Uterus (tissue), 4 donors: Measurements from ENCODE around the gene SLC38A11. TPM values are rescaled to one million over a fixed set of nuclear protein-coding genes. Genes with fewer than 3 reads are reported as not detected.
A peak's percentile ranks its signal among the peaks of the same experiment; 100 is the strongest.

Experiments used
- DNase-seq, 2 donors: peaks; one replicate each; pipeline ENCODE4 v3.0.0-alpha.2; 2019 to 2020
- H3K27ac ChIP-seq, 2 donors: fragments of 200-600 bp; sonication (generic); 1 replicate in 1 of 2; 2 replicates in 1 of 2; pipeline ENCODE4 v1.5.1; 2016 to 2018
- H3K27me3 ChIP-seq, 2 donors: fragments of 200-600 bp; sonication (generic); one replicate each; pipeline ENCODE4 v1.5.1; 2018 to 2019; ENCODE audit warnings: control low read depth in 1 of 2
- H3K36me3 ChIP-seq, 2 donors: fragments of 200-600 bp; sonication (generic); one replicate each; pipeline ENCODE4 v1.5.1; 2019; ENCODE audit warnings: control low read depth in 1 of 2
- H3K4me1 ChIP-seq, 2 donors: fragments of 200-600 bp; sonication (generic); one replicate each; pipeline ENCODE4 v1.5.1; 2018 to 2019; ENCODE audit warnings: control low read depth in 1 of 2
- H3K4me3 ChIP-seq, 2 donors: fragments of 200-600 bp; sonication (generic); 1 replicate in 1 of 2; 2 replicates in 1 of 2; pipeline ENCODE4 v1.5.1; 2018 to 2019; ENCODE audit warnings: mild to moderate bottlenecking in 1 of 2
- H3K9me3 ChIP-seq, 2 donors: fragments of 200-600 bp; sonication (generic); one replicate each; pipeline ENCODE4 v1.5.1; 2019; ENCODE audit warnings: control low read depth in 1 of 2
- CTCF ChIP-seq, 4 experiments: fragments of 200-600 bp in 2 of 4; fragments of 450-650 bp in 2 of 4; sonication (generic) in 2 of 4; IDR thresholded peaks; one replicate each; pipeline ENCODE4 v1.5.1; 2016 to 2019; ENCODE audit warnings: antibody characterized with exemption in 4 of 4, mild to moderate bottlenecking in 2 of 4, moderate library complexity in 1 of 4
- POLR2A ChIP-seq, 2 donors: fragments of 450-650 bp; IDR thresholded peaks; one replicate each; pipeline ENCODE4 v1.6.1; 2016; ENCODE audit warnings: antibody characterized with exemption in 2 of 2, mild to moderate bottlenecking in 1 of 2, moderate library complexity in 1 of 2
- intact Hi-C: fragments of 100-400 bp; cut with DNase I; formaldehyde crosslinking; loops from one replicate; pipeline ENCODE4 v1.15.1; 2023; ENCODE audit warnings: low total_unique reads
- total RNA-seq, 4 donors: library from RNA; depleted of rRNA in 3 of 4; stranded (reverse); fragments of >200 nt in 3 of 4; gene quantifications; one replicate each; pipeline versions ENCODE4 v1.1.0 to v1.2.4, GENCODE V29; 2014 to 2023
- donor health status: DM: yes; HTN: yes; CAD: no.

The SLC38A11 gene
- total RNA-seq, 4 donors from 2014 or later = under 0.01 to 3.2 (median 1.3) TPM

- intact Hi-C loops = no loop called here
These were observed 33.2 kb downstream of the SLC38A11 start for GRCh38 chr2:164922134-164922533.

GRCh38 chr2:164920430-164920829, 34.9 kb downstream of the SLC38A11 start:
- Histone ChIP-seq H3K4me3 (no peak overlapping the region), H3K27ac (no peak overlapping the region), H3K9me3 (no peaks in the 10 kb centered on the region), H3K27me3 (no peaks in the 10 kb centered on the region), H3K36me3 (no peaks in the 10 kb centered on the region), H3K4me1 (no peaks in the 10 kb centered on the region)
- no peak for DNase-seq
- intact Hi-C loops = no loop called here
- TF ChIP-seq CTCF (IDR thresholded peaks at IDR 0.05) = no peak
- no peak for TF ChIP-seq POLR2A (IDR thresholded peaks at IDR 0.05)

More at GRCh38 chr2:164922134-164922533, 33.2 kb downstream of the SLC38A11 start:
- H3K4me3 ChIP-seq = no peak overlapping the region
- TF ChIP-seq POLR2A (IDR thresholded peaks at IDR 0.05) = no peak
- no peak for TF ChIP-seq CTCF (IDR thresholded peaks at IDR 0.05)
- no peaks in the 10 kb centered on the region for H3K9me3 ChIP-seq
- H3K27me3 ChIP-seq = no peaks in the 10 kb centered on the region
- H3K27ac ChIP-seq = no peak overlapping the region
- no peak for DNase-seq
- H3K36me3 ChIP-seq = no peaks in the 10 kb centered on the region
- no peaks in the 10 kb centered on the region for H3K4me1 ChIP-seq

GRCh38 chr2:164917296-164917903, 37.9 kb downstream of the SLC38A11 start:
- no peak overlapping the region for H3K4me3 ChIP-seq
- no peaks in the 10 kb centered on the region for H3K36me3 ChIP-seq
- no peak for TF ChIP-seq POLR2A (IDR thresholded peaks at IDR 0.05)
- TF ChIP-seq CTCF (IDR thresholded peaks at IDR 0.05) = peak in 3 of 4 experiments; percentile 11 to 56 (median 56)
- H3K27me3 ChIP-seq = no peaks in the 10 kb centered on the region
- no peak for DNase-seq
- intact Hi-C loops = no loop called here
- H3K27ac ChIP-seq = no peak overlapping the region
- no peaks in the 10 kb centered on the region for H3K9me3 ChIP-seq
- H3K4me1 ChIP-seq = no peaks in the 10 kb centered on the region

- H3K27me3 ChIP-seq = no peaks in the 10 kb centered on the region
- TF ChIP-seq POLR2A (IDR thresholded peaks at IDR 0.05) = no peak
- TF ChIP-seq CTCF (IDR thresholded peaks at IDR 0.05) = no peak
- no peak overlapping the region for H3K27ac ChIP-seq
- H3K4me3 ChIP-seq = no peak overlapping the region
- no peaks in the 10 kb centered on the region for H3K36me3 ChIP-seq
- intact Hi-C loops = no loop called here
- no peaks in the 10 kb centered on the region for H3K9me3 ChIP-seq
- no peak for DNase-seq
- no peaks in the 10 kb centered on the region for H3K4me1 ChIP-seq
These were observed 39.8 kb downstream of the SLC38A11 start for GRCh38 chr2:164915566-164915965.

- Histone ChIP-seq H3K9me3 (no peaks in the 10 kb centered on the region), H3K36me3 (no peaks in the 10 kb centered on the region), H3K27ac (no peak overlapping the region), H3K4me3 (no peak overlapping the region), H3K27me3 (no peaks in the 10 kb centered on the region), H3K4me1 (no peaks in the 10 kb centered on the region)
- DNase-seq = no peak
- intact Hi-C loops = no loop called here
- no peak for TF ChIP-seq CTCF (IDR thresholded peaks at IDR 0.05)
- no peak for TF ChIP-seq POLR2A (IDR thresholded peaks at IDR 0.05)
These were observed 41.5 kb downstream of the SLC38A11 start for GRCh38 chr2:164913640-164914350.
